ENCODE data around the gene EZR. TPM values are rescaled to one million over a fixed set of nuclear protein-coding genes. Genes with fewer than 3 reads are reported as not detected.
A peak's percentile ranks its signal among the peaks of the same experiment; 100 is the strongest.

EZR gene
- total RNA-seq, 1 experiment from 2014 or later: 375 TPM

GRCh38 chr6:158762787-158763433, 56.3 kb downstream of the EZR start:
- H3K36me3 Mint-ChIP-seq (ENCODE audit: insufficient read depth in 1 of 3, low read depth in 3 of 3): peaks cover 23 to 40% (median 32%) of the 10 kb centered on the region in 3 experiments; a peak in 6 of 7 replicates
- no peak overlapping the region for H3K56ac ChIP-seq (ENCODE audit: insufficient read length, low read depth, low read length)
- no peak overlapping the region for H3K4me2 ChIP-seq (ENCODE audit: insufficient read depth, insufficient read length, low read length)
- H3K27ac Mint-ChIP-seq: peak overlapping the region in 2 of 3 experiments; percentile 42 to 86; a peak in 4 of 7 replicates
- no peak overlapping the region for H3K23ac ChIP-seq (ENCODE audit: insufficient read length, low read depth, low read length)
- no peak overlapping the region for H3K27ac ChIP-seq (ENCODE audit: insufficient read length, low read depth, low read length)
- no peaks in the 10 kb centered on the region for H4K20me1 ChIP-seq (ENCODE audit: control insufficient read depth, insufficient read depth, insufficient read length)
- no peaks in the 10 kb centered on the region for H3K27me3 ChIP-seq (ENCODE audit: insufficient read depth, low read length)
- H3K4ac ChIP-seq (ENCODE audit: low read depth, low read length): no peak overlapping the region
- H3K23me2 ChIP-seq (ENCODE audit: insufficient read length, low read depth, low read length, poor library complexity, severe bottlenecking): no peaks in the 10 kb centered on the region
- peaks cover 3% of the 10 kb centered on the region for H3K27me3 Mint-ChIP-seq (ENCODE audit: low read depth)
- H3K18ac ChIP-seq (ENCODE audit: insufficient read length, low read depth, low read length): no peak overlapping the region
- H2BK12ac ChIP-seq (ENCODE audit: insufficient read length, low read depth, low read length): no peak overlapping the region
- H2BK20ac ChIP-seq (ENCODE audit: low read depth, low read length, poor library complexity, severe bottlenecking): no peak overlapping the region
- no peaks in the 10 kb centered on the region for H3K9me3 ChIP-seq (ENCODE audit: control insufficient read depth, low read depth, low read length)
- H2BK5ac ChIP-seq (ENCODE audit: insufficient read length, low read length): no peak overlapping the region
- no peak for DNase-seq
- H4K91ac ChIP-seq (ENCODE audit: insufficient read length, low read depth, low read length): no peak overlapping the region
- no peak overlapping the region for H4K5ac ChIP-seq (ENCODE audit: insufficient read length, low read depth, low read length)
- TF ChIP-seq, protein P1, sequence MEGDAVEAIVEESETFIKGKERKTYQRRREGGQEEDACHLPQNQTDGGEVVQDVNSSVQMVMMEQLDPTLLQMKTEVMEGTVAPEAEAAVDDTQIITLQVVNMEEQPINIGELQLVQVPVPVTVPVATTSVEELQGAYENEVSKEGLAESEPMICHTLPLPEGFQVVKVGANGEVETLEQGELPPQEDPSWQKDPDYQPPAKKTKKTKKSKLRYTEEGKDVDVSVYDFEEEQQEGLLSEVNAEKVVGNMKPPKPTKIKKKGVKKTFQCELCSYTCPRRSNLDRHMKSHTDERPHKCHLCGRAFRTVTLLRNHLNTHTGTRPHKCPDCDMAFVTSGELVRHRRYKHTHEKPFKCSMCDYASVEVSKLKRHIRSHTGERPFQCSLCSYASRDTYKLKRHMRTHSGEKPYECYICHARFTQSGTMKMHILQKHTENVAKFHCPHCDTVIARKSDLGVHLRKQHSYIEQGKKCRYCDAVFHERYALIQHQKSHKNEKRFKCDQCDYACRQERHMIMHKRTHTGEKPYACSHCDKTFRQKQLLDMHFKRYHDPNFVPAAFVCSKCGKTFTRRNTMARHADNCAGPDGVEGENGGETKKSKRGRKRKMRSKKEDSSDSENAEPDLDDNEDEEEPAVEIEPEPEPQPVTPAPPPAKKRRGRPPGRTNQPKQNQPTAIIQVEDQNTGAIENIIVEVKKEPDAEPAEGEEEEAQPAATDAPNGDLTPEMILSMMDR (conservative IDR thresholded peaks at IDR 0.05): no peak
- H3K9ac ChIP-seq (ENCODE audit: extremely low read depth, insufficient read length, low read length): no peak overlapping the region
- no peaks in the 10 kb centered on the region for H3K79me2 ChIP-seq (ENCODE audit: insufficient read depth, low read length)
- H2BK15ac ChIP-seq (ENCODE audit: low read depth, low read length): no peak overlapping the region
- no peak overlapping the region for H4K8ac ChIP-seq (replicated peaks; ENCODE audit: insufficient read length, low read depth, low read length)
- no peak overlapping the region for H3K4me3 Mint-ChIP-seq
- peaks cover 20 to 27% of the 10 kb centered on the region in 2 experiments for H3K4me1 Mint-ChIP-seq
- no CpG with 5 or more reads among the region's 12 CpGs for WGBS (ENCODE audit: extremely low coverage, insufficient read length, low lambda C conversion rate)
- H3T11ph ChIP-seq (ENCODE audit: low read length): no peak overlapping the region
- no peak overlapping the region for H2AK5ac ChIP-seq (ENCODE audit: insufficient read length, low read length)
- no peaks in the 10 kb centered on the region for H3K9me3 Mint-ChIP-seq
- peaks cover 3% of the 10 kb centered on the region; the same call in 1 of the 2 replicates for H3K4me1 ChIP-seq (ENCODE audit: insufficient read depth, low read length)
- H2BK120ac ChIP-seq (ENCODE audit: low read depth, low read length, poor library complexity, severe bottlenecking): no peak overlapping the region
- no peaks in the 10 kb centered on the region for H3K79me1 ChIP-seq (ENCODE audit: insufficient read depth, low read depth, low read length, poor library complexity, severe bottlenecking)
- H2AFZ ChIP-seq (ENCODE audit: low read length): no peak overlapping the region
- no peak overlapping the region for H3K14ac ChIP-seq (ENCODE audit: insufficient read depth, low read length)
